SK-N-SH (cell line): Measurements from ENCODE around the gene C11orf42. TPM values are rescaled to one million over a fixed set of nuclear protein-coding genes. Genes with fewer than 3 reads are reported as not detected.

Experiments
- CTCF ChIA-PET: fragments of 300-600, 350-600 bp; formaldehyde crosslinking; extraction: SDS; loops from one replicate; lab custom pipeline; 2021; lab: Yijun Ruan, JAX
- POLR2A ChIA-PET: fragments of 350-600 bp; sonication (Branson Sonifier 250); formaldehyde crosslinking; extraction: SDS; loops from one replicate; lab custom pipeline; 2020; ENCODE audit warnings: antibody characterized with exemption, inconsistent platforms; lab: Yijun Ruan, JAX
- DNase-seq: peaks from one replicate; pipeline ENCODE4 v3.0.0; 2012
- H2AFZ ChIP-seq: fragments of 200-600 bp; sonication (generic); 2 replicates; pipeline ENCODE4 v1.8.1; 2016; ENCODE audit warnings: antibody characterized with exemption, mild to moderate bottlenecking, low read depth
- H3F3A ChIP-seq: fragments of 200-600 bp; sonication (generic); replicated peaks from 2 replicates; pipeline ENCODE3; 2016; ENCODE audit warnings: antibody characterized with exemption, mild to moderate bottlenecking; ENCODE audit not compliant: insufficient read depth
- H3K27ac ChIP-seq, 2 experiments: fragments of 200-500 bp in 1 of 2; fragments of 200-600 bp in 1 of 2; sonication (Bioruptor generic) in 1 of 2; sonication (generic), shearing (Covaris generic) in 1 of 2; 2 replicates each; pipeline versions ENCODE4 v1.5.1 to v1.6.1; 2014 to 2016; ENCODE audit warnings: low read depth in 2 of 2, inconsistent platforms in 1 of 2, low read length in 1 of 2, mild to moderate bottlenecking in 1 of 2, mixed read lengths in 1 of 2
- H3K27me3 ChIP-seq: fragments of 200-600 bp; sonication (generic), shearing (Covaris generic); 2 replicates; pipeline ENCODE4 v1.6.1; 2016; ENCODE audit warnings: mixed run types; ENCODE audit not compliant: insufficient read depth
- H3K36me3 ChIP-seq, 2 experiments: fragments of 200-500 bp in 1 of 2; fragments of 200-600 bp in 1 of 2; sonication (Bioruptor generic) in 1 of 2; sonication (generic) in 1 of 2; replicated peaks in 1 of 2; 2 replicates each; pipeline versions ENCODE3 to v1.5.1; 2014 to 2016; ENCODE audit warnings: low read length in 1 of 2, mild to moderate bottlenecking in 1 of 2; ENCODE audit not compliant: insufficient read depth in 2 of 2, control insufficient read depth in 1 of 2
- H3K4me1 ChIP-seq, 2 experiments: fragments of 200-500 bp in 1 of 2; fragments of 200-600 bp in 1 of 2; sonication (Bioruptor generic) in 1 of 2; sonication (generic), shearing (Covaris generic) in 1 of 2; 2 replicates each; pipeline versions ENCODE4 v1.5.1 to v1.6.1; 2014 to 2016; ENCODE audit warnings: low read depth in 1 of 2, low read length in 1 of 2, mixed run types in 1 of 2; ENCODE audit not compliant: insufficient read depth in 2 of 2, control insufficient read depth in 1 of 2
- H3K4me2 ChIP-seq: fragments of 200-600 bp; sonication (generic), shearing (Covaris generic); 2 replicates; pipeline ENCODE4 v1.6.1; 2017; ENCODE audit warnings: mixed run types
- H3K4me3 ChIP-seq, 2 experiments: fragments of 200-500 bp in 1 of 2; fragments of 200-600 bp in 1 of 2; sonication (Bioruptor generic) in 1 of 2; sonication (generic), shearing (Covaris generic) in 1 of 2; 2 replicates each; pipeline versions ENCODE4 v1.5.1 to v1.8.1; 2014 to 2016; ENCODE audit warnings: low read depth in 2 of 2, inconsistent platforms in 1 of 2, low read length in 1 of 2, mild to moderate bottlenecking in 1 of 2, mixed read lengths in 1 of 2, moderate library complexity in 1 of 2
- H3K79me2 ChIP-seq: fragments of 200-600 bp; sonication (generic); 2 replicates; pipeline ENCODE4 v1.8.1; 2017; ENCODE audit warnings: mild to moderate bottlenecking; ENCODE audit not compliant: insufficient read depth
- H3K9ac ChIP-seq: fragments of 200-600 bp; sonication (generic); 2 replicates; pipeline ENCODE4 v1.6.1; 2017; ENCODE audit warnings: mixed run types
- H3K9me2 ChIP-seq: fragments of 200-600 bp; sonication (generic); 2 replicates; pipeline ENCODE4 v1.6.1; 2017; ENCODE audit warnings: mixed run types
- H3K9me3 ChIP-seq: fragments of 200-600 bp; sonication (generic); 2 replicates; pipeline ENCODE4 v1.6.1; 2017; ENCODE audit warnings: mixed run types, mild to moderate bottlenecking, moderate library complexity
- H4K20me1 ChIP-seq: fragments of 200-600 bp; sonication (generic); 2 replicates; pipeline ENCODE4 v1.6.1; 2017; ENCODE audit warnings: mild to moderate bottlenecking, mixed run types; ENCODE audit not compliant: insufficient read depth
- EP300 ChIP-seq, 2 experiments: IDR thresholded peaks; 2 replicates each; pipeline versions ENCODE4 v1.4.0 to v1.6.1; 2012; ENCODE audit warnings: borderline replicate concordance in 1 of 2, low read depth in 1 of 2, low read length in 1 of 2
- FOSL2 ChIP-seq: IDR thresholded peaks from 2 replicates; pipeline ENCODE4 v1.4.0; 2012; ENCODE audit warnings: low read depth, mild to moderate bottlenecking, moderate library complexity, borderline replicate concordance
- FOXJ3 ChIP-seq: sonication (generic); formaldehyde crosslinking; IDR thresholded peaks from 2 replicates; pipeline ENCODE4 v1.5.1; 2020; ENCODE audit warnings: mild to moderate bottlenecking, missing genetic modification reagents
- FOXM1 ChIP-seq: IDR thresholded peaks from 2 replicates; pipeline ENCODE4 v1.4.0; 2012; ENCODE audit warnings: low read depth, mild to moderate bottlenecking
- GABPA ChIP-seq: IDR thresholded peaks from 2 replicates; pipeline ENCODE4 v1.4.0; 2012; ENCODE audit warnings: low read depth, mild to moderate bottlenecking
- JUND ChIP-seq: IDR thresholded peaks from 2 replicates; pipeline ENCODE4 v1.4.0; 2012
- NFIC ChIP-seq: IDR thresholded peaks from 2 replicates; pipeline ENCODE4 v1.4.0; 2012; ENCODE audit warnings: borderline replicate concordance
- POLR2AphosphoS5 ChIP-seq: IDR thresholded peaks from 2 replicates; pipeline ENCODE4 v1.6.1; 2012; ENCODE audit warnings: low read depth, low read length
- RAD21 ChIP-seq: IDR thresholded peaks from 2 replicates; pipeline ENCODE4 v1.6.1; 2012; ENCODE audit warnings: mild to moderate bottlenecking, low read length
- RFX5 ChIP-seq: IDR thresholded peaks from 2 replicates; pipeline ENCODE4 v1.6.1; 2012; ENCODE audit warnings: mild to moderate bottlenecking, improper control_type of control experiment, low read length
- SIN3A ChIP-seq: IDR thresholded peaks from 2 replicates; pipeline ENCODE4 v1.6.1; 2012; ENCODE audit warnings: low read depth, mild to moderate bottlenecking, low read length, moderate library complexity, borderline replicate concordance
- TEAD4 ChIP-seq: IDR thresholded peaks from 2 replicates; pipeline ENCODE4 v1.4.0; 2012; ENCODE audit warnings: mild to moderate bottlenecking, borderline replicate concordance; ENCODE audit not compliant: insufficient read depth
- WGBS: methylation state at CpG from one replicate; pipeline ENCODE4 v1.1.6; 2017; ENCODE audit warnings: low lambda C conversion rate; 5-methylcytosine and 5-hydroxymethylcytosine counted together
- polyA plus RNA-seq, 3 experiments: library from polyadenylated mRNA; depleted of rRNA; stranded (reverse); fragments of >200 nt; gene quantifications; 2 replicates each; pipeline ENCODE4 v1.2.3, GENCODE V29; 2012
- TF ChIP-seq, protein P1 (sequence below): fragments of 200-600 bp; sonication (generic); IDR thresholded peaks from 2 replicates; pipeline ENCODE4 v1.6.1; 2017; ENCODE audit warnings: antibody characterized with exemption, mild to moderate bottlenecking, moderate library complexity
- TF ChIP-seq, protein P2 (sequence below): IDR thresholded peaks from 2 replicates; pipeline ENCODE4 v1.4.0; 2012; ENCODE audit warnings: low read depth, borderline replicate concordance
- TF ChIP-seq, protein P3 (sequence below): fragments of 150-350 bp; IDR thresholded peaks from 2 replicates; pipeline ENCODE4 v1.6.1; 2016; ENCODE audit warnings: mild to moderate bottlenecking, low read depth, low read length
- TF ChIP-seq, protein P4 (sequence below): IDR thresholded peaks from 2 replicates; pipeline ENCODE4 v1.4.0; 2012; ENCODE audit warnings: low read depth
- TF ChIP-seq, protein P5 (sequence below): IDR thresholded peaks from 2 replicates; pipeline ENCODE4 v1.4.0; 2012; ENCODE audit warnings: low read depth, borderline replicate concordance

The C11orf42 gene
- polyA plus RNA-seq, 1 of the 3 experiments (the other 2 are of a cell fraction), result not detected

DNA sequence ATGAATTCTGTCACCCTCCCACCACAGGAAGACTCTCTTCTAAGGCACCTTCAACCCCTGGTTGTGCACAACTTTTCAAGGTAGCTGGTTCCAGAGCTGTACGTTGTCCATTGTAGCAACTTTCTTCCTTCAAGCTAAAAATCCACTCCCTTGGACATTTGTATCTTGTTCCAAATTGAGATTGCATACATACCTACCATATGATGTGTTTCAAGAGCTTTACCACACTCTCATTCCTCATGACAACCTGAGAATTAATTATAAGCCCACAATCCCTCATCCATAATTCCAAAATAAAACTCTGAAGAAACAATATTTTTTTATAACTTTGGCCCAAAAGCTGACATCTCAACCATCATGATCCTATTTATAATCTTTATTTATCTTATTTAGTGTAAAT is 3.3 kb upstream of the C11orf42 start:
- Histone ChIP-seq H3K4me1 (no peaks in the 10 kb centered on the region), H3K36me3 (peaks cover 6 to 10% of the 10 kb centered on the region in 2 experiments), H3K27ac (no peak overlapping the region), H4K20me1 (no peaks in the 10 kb centered on the region), H3K27me3 (no peaks in the 10 kb centered on the region), H2AFZ (no peak overlapping the region), H3K9me3 (no peaks in the 10 kb centered on the region), H3K9ac (no peak overlapping the region), H3K9me2 (no peaks in the 10 kb centered on the region), H3K4me2 (no peak overlapping the region), H3K4me3 (no peak overlapping the region), H3K79me2 (no peaks in the 10 kb centered on the region), H3F3A (no peaks in the 10 kb centered on the region)
- no peak for TF ChIP-seq FOXM1
- no peak for TF ChIP-seq RAD21
- TF ChIP-seq NFIC, result no peak
- TF ChIP-seq GABPA, result no peak
- TF ChIP-seq SIN3A, result no peak
- TF ChIP-seq, protein P1, sequence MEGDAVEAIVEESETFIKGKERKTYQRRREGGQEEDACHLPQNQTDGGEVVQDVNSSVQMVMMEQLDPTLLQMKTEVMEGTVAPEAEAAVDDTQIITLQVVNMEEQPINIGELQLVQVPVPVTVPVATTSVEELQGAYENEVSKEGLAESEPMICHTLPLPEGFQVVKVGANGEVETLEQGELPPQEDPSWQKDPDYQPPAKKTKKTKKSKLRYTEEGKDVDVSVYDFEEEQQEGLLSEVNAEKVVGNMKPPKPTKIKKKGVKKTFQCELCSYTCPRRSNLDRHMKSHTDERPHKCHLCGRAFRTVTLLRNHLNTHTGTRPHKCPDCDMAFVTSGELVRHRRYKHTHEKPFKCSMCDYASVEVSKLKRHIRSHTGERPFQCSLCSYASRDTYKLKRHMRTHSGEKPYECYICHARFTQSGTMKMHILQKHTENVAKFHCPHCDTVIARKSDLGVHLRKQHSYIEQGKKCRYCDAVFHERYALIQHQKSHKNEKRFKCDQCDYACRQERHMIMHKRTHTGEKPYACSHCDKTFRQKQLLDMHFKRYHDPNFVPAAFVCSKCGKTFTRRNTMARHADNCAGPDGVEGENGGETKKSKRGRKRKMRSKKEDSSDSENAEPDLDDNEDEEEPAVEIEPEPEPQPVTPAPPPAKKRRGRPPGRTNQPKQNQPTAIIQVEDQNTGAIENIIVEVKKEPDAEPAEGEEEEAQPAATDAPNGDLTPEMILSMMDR, result no peak
- TF ChIP-seq, protein P2, sequence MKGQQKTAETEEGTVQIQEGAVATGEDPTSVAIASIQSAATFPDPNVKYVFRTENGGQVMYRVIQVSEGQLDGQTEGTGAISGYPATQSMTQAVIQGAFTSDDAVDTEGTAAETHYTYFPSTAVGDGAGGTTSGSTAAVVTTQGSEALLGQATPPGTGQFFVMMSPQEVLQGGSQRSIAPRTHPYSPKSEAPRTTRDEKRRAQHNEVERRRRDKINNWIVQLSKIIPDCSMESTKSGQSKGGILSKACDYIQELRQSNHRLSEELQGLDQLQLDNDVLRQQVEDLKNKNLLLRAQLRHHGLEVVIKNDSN, result no peak
- no peak for TF ChIP-seq JUND
- TF ChIP-seq, protein P3, sequence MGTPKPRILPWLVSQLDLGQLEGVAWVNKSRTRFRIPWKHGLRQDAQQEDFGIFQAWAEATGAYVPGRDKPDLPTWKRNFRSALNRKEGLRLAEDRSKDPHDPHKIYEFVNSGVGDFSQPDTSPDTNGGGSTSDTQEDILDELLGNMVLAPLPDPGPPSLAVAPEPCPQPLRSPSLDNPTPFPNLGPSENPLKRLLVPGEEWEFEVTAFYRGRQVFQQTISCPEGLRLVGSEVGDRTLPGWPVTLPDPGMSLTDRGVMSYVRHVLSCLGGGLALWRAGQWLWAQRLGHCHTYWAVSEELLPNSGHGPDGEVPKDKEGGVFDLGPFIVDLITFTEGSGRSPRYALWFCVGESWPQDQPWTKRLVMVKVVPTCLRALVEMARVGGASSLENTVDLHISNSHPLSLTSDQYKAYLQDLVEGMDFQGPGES, result no peak
- no peak for TF ChIP-seq EP300 (IDR thresholded peaks at IDR 0.05; ENCODE audit: borderline replicate concordance in 1 of 2, low read depth in 1 of 2, low read length in 1 of 2)
- no peak for TF ChIP-seq TEAD4
- TF ChIP-seq, protein P4, sequence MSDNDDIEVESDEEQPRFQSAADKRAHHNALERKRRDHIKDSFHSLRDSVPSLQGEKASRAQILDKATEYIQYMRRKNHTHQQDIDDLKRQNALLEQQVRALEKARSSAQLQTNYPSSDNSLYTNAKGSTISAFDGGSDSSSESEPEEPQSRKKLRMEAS, result no peak
- TF ChIP-seq FOXJ3 (CRISPR knock-in tag), result no peak
- ChIA-PET CTCF (no interaction called here), POLR2A (no interaction called here)
- 82% methylated on average over 1 of the region's 1 CpG for WGBS
- DNase-seq, result no peak

DNA sequence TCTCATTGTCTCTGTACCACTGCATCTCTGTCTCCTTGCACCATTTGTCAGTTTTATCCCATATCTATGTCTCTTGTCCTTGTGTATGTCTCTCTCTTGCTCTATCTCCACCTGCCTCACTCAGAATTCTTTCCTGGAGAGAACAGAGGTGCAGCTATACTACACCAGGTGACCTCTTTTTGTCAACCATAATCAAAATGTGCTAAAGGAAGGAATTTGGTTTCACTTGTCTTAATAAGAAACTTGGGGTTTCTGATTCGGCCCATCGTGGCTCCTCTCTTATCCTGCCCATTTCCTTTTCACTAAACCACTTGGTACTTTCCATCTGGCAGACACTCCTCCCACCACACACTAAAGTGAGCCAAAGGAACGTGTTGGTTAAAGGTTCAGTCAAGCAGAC is 2.0 kb upstream of the C11orf42 start:
- H3K4me2 ChIP-seq, result no peak overlapping the region
- no peak overlapping the region for H3K27ac ChIP-seq
- H3K36me3 ChIP-seq, result peaks cover 6 to 10% of the 10 kb centered on the region in 2 experiments
- H3K4me1 ChIP-seq, result no peaks in the 10 kb centered on the region
- H3K9me3 ChIP-seq, result no peaks in the 10 kb centered on the region
- WGBS, result 72% methylated on average over 3 of the region's 3 CpGs
- no peaks in the 10 kb centered on the region for H4K20me1 ChIP-seq
- H3K79me2 ChIP-seq, result no peaks in the 10 kb centered on the region
- ChIA-PET POLR2A (no interaction called here), CTCF (no interaction called here)
- no peaks in the 10 kb centered on the region for H3F3A ChIP-seq
- H3K9me2 ChIP-seq, result no peaks in the 10 kb centered on the region
- no peak for DNase-seq
- no peak overlapping the region for H3K9ac ChIP-seq
- no peak overlapping the region for H2AFZ ChIP-seq
- no peaks in the 10 kb centered on the region for H3K27me3 ChIP-seq
- no peak overlapping the region for H3K4me3 ChIP-seq
- TF ChIP-seq, protein P5, sequence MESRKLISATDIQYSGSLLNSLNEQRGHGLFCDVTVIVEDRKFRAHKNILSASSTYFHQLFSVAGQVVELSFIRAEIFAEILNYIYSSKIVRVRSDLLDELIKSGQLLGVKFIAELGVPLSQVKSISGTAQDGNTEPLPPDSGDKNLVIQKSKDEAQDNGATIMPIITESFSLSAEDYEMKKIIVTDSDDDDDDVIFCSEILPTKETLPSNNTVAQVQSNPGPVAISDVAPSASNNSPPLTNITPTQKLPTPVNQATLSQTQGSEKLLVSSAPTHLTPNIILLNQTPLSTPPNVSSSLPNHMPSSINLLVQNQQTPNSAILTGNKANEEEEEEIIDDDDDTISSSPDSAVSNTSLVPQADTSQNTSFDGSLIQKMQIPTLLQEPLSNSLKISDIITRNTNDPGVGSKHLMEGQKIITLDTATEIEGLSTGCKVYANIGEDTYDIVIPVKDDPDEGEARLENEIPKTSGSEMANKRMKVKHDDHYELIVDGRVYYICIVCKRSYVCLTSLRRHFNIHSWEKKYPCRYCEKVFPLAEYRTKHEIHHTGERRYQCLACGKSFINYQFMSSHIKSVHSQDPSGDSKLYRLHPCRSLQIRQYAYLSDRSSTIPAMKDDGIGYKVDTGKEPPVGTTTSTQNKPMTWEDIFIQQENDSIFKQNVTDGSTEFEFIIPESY, result no peak
- TF ChIP-seq RFX5 (no peak), POLR2AphosphoS5 (no peak), FOSL2 (no peak)
- TF ChIP-seq, protein P3, result no peak
- TF ChIP-seq, protein P4, result no peak
